Mesenchymal stem cell (in vitro differentiated cells and primary cell): ENCODE measurements around the gene FBXW8.

ENCODE experiments used
- DNase-seq: peaks from one replicate; pipeline ENCODE4 v3.0.0-alpha.2; 2013
- H2AFZ ChIP-seq: one replicate; pipeline ENCODE4 v1.6.1; 2013; ENCODE audit warnings: low read depth, mild to moderate bottlenecking, control low read depth, inconsistent platforms, low read length, moderate library complexity
- H2AK5ac ChIP-seq: 2 replicates; pipeline ENCODE4 v1.6.1; 2013; ENCODE audit warnings: low read length, moderate library complexity, mild to moderate bottlenecking, inconsistent platforms; ENCODE audit not compliant: severe bottlenecking
- H2BK120ac ChIP-seq: one replicate; pipeline ENCODE4 v1.6.1; 2013; ENCODE audit warnings: low read depth, mild to moderate bottlenecking, inconsistent platforms, low read length, moderate library complexity
- H2BK12ac ChIP-seq, 2 experiments: one replicate each; pipeline ENCODE4 v1.6.1; 2013; ENCODE audit warnings: inconsistent platforms in 2 of 2, low read length in 2 of 2, mild to moderate bottlenecking in 2 of 2, moderate library complexity in 2 of 2, control low read depth in 1 of 2
- H2BK15ac ChIP-seq: one replicate; pipeline ENCODE4 v1.6.1; 2013; ENCODE audit warnings: mild to moderate bottlenecking, low read depth, inconsistent platforms; ENCODE audit not compliant: poor library complexity, severe bottlenecking
- H2BK5ac ChIP-seq: 2 replicates; pipeline ENCODE4 v1.6.1; 2013; ENCODE audit warnings: low read depth, mild to moderate bottlenecking, low read length, control low read depth, inconsistent platforms; ENCODE audit not compliant: poor library complexity, severe bottlenecking
- H3K14ac ChIP-seq, 2 experiments: one replicate each; pipeline ENCODE4 v1.6.1; 2013; ENCODE audit warnings: inconsistent platforms in 2 of 2, low read length in 2 of 2, control low read depth in 1 of 2, mild to moderate bottlenecking in 1 of 2, moderate library complexity in 1 of 2
- H3K18ac ChIP-seq, 2 experiments: one replicate each; pipeline ENCODE4 v1.6.1; 2013; ENCODE audit warnings: inconsistent platforms in 2 of 2, low read length in 2 of 2, control low read depth in 1 of 2, low read depth in 1 of 2, mild to moderate bottlenecking in 1 of 2
- H3K23ac ChIP-seq, 2 experiments: one replicate each; pipeline ENCODE4 v1.6.1; 2013; ENCODE audit warnings: inconsistent platforms in 2 of 2, low read length in 2 of 2, mild to moderate bottlenecking in 2 of 2, moderate library complexity in 2 of 2, control low read depth in 1 of 2
- H3K27ac ChIP-seq: 2 replicates; pipeline ENCODE4 v1.5.1; 2013; ENCODE audit warnings: mild to moderate bottlenecking, moderate library complexity, low read length, control low read depth, inconsistent platforms; ENCODE audit not compliant: poor library complexity, severe bottlenecking
- H3K27me3 ChIP-seq, 2 experiments: 2 replicates each; pipeline versions ENCODE4 v1.6.1 to v1.7.0; 2013; ENCODE audit warnings: low read length in 2 of 2, mild to moderate bottlenecking in 2 of 2, moderate library complexity in 2 of 2, control low read depth in 1 of 2, inconsistent platforms in 1 of 2; ENCODE audit not compliant: control insufficient read depth in 1 of 2, insufficient read depth in 1 of 2
- H3K36me3 ChIP-seq, 2 experiments: 2 replicates each; pipeline versions ENCODE4 v1.6.1 to v1.7.0; 2013; ENCODE audit warnings: low read length in 2 of 2, control low read depth in 1 of 2, inconsistent platforms in 1 of 2, low read depth in 1 of 2, mild to moderate bottlenecking in 1 of 2; ENCODE audit not compliant: insufficient read depth in 2 of 2, control insufficient read depth in 1 of 2
- H3K4ac ChIP-seq, 2 experiments: one replicate each; pipeline ENCODE4 v1.6.1; 2013; ENCODE audit warnings: inconsistent platforms in 2 of 2, low read length in 2 of 2, mild to moderate bottlenecking in 2 of 2, moderate library complexity in 2 of 2, control low read depth in 1 of 2, low read depth in 1 of 2
- H3K4me1 ChIP-seq: 2 replicates; pipeline ENCODE4 v1.6.1; 2013; ENCODE audit warnings: low read depth, low read length, control low read depth; ENCODE audit not compliant: control insufficient read depth, insufficient read depth
- H3K4me2 ChIP-seq: 2 replicates; pipeline ENCODE4 v1.6.1; 2013; ENCODE audit warnings: low read length, mild to moderate bottlenecking, inconsistent platforms; ENCODE audit not compliant: poor library complexity, severe bottlenecking
- H3K4me3 ChIP-seq, 2 experiments: 2 replicates each; pipeline versions ENCODE4 v1.5.1 to v1.7.0; 2013; ENCODE audit warnings: low read length in 2 of 2, mild to moderate bottlenecking in 2 of 2, control low read depth in 1 of 2, low read depth in 1 of 2; ENCODE audit not compliant: insufficient read depth in 1 of 2
- H3K79me1 ChIP-seq: replicated peaks from 2 replicates; pipeline ENCODE4 v1.6.1; 2013; ENCODE audit warnings: mild to moderate bottlenecking, control low read depth, low read length, inconsistent platforms; ENCODE audit not compliant: poor library complexity, severe bottlenecking
- H3K9ac ChIP-seq: 2 replicates; pipeline ENCODE4 v1.7.0; 2013; ENCODE audit warnings: mild to moderate bottlenecking, low read length, moderate library complexity
- H3K9me3 ChIP-seq: 2 replicates; pipeline ENCODE4 v1.7.0; 2013; ENCODE audit warnings: mild to moderate bottlenecking, low read length; ENCODE audit not compliant: control insufficient read depth
- H4K8ac ChIP-seq: one replicate; pipeline ENCODE4 v1.6.1; 2013; ENCODE audit warnings: inconsistent platforms, mild to moderate bottlenecking, low read length, moderate library complexity
- H4K91ac ChIP-seq: one replicate; pipeline ENCODE4 v1.6.1; 2013; ENCODE audit warnings: mild to moderate bottlenecking, low read length, inconsistent platforms
- WGBS: methylation state at CpG from one replicate; pipeline ENCODE4 v1.1.7; 2013; ENCODE audit warnings: mixed read lengths; 5-methylcytosine and 5-hydroxymethylcytosine counted together

The FBXW8 gene

GRCh38 chr12:117046011-117046369 is 135.2 kb downstream of the FBXW8 start:
- Histone ChIP-seq H2BK12ac (no peak overlapping the region), H3K27me3 (peaks cover 22 to 59% of the 10 kb centered on the region in 2 experiments), H3K14ac (no peak overlapping the region), H3K36me3 (no peaks in the 10 kb centered on the region), H3K79me1 (no peaks in the 10 kb centered on the region), H3K27ac (no peak overlapping the region), H3K4me1 (peaks cover 17% of the 10 kb centered on the region), H4K8ac (no peak overlapping the region), H3K9me3 (no peaks in the 10 kb centered on the region), H3K4me3 (no peak overlapping the region), H4K91ac (no peak overlapping the region), H2AK5ac (no peak overlapping the region), H3K23ac (no peak overlapping the region), H3K4ac (no peak overlapping the region), H2BK15ac (no peak overlapping the region), H2BK5ac (no peak overlapping the region), H3K9ac (no peak overlapping the region), H2BK120ac (no peak overlapping the region), H3K18ac (no peak overlapping the region), H3K4me2 (no peak overlapping the region), H2AFZ (no peak overlapping the region)
- WGBS: 24% methylated on average over 6 of the region's 6 CpGs
- peak; percentile 53 for DNase-seq

- H3K4ac ChIP-seq: peak overlapping the region; percentile 13 to 29
- H3K4me3 ChIP-seq: no peak overlapping the region
- H2BK12ac ChIP-seq: peak overlapping the region; percentile 50 to 85
- 91% methylated on average over 25 of the region's 27 CpGs for WGBS
- no peaks in the 10 kb centered on the region for H3K9me3 ChIP-seq
- DNase-seq: no peak
- no peaks in the 10 kb centered on the region for H3K79me1 ChIP-seq
- no peak overlapping the region for H3K9ac ChIP-seq
- H4K8ac ChIP-seq: no peak overlapping the region
- no peaks in the 10 kb centered on the region for H3K36me3 ChIP-seq
- no peak overlapping the region for H3K4me2 ChIP-seq
- no peak overlapping the region for H2BK120ac ChIP-seq
- H2BK15ac ChIP-seq: no peak overlapping the region
- no peak overlapping the region for H2AK5ac ChIP-seq
- H4K91ac ChIP-seq: peak overlapping the region; percentile 35
- peak overlapping the region in 1 of 2 experiments; percentile 66 for H3K14ac ChIP-seq
- H2BK5ac ChIP-seq: no peak overlapping the region
- no peak overlapping the region for H2AFZ ChIP-seq
- peaks cover 23 to 63% of the 10 kb centered on the region in 2 experiments for H3K27me3 ChIP-seq
- no peak overlapping the region for H3K27ac ChIP-seq
- peaks cover 17% of the 10 kb centered on the region for H3K4me1 ChIP-seq
- peak overlapping the region in 1 of 2 experiments; percentile 44 for H3K18ac ChIP-seq
- H3K23ac ChIP-seq: no peak overlapping the region
Observed at GRCh38 chr12:117046425-117046824, 135.7 kb downstream of the FBXW8 start.

- Histone ChIP-seq H4K8ac (no peak overlapping the region), H3K14ac (no peak overlapping the region), H3K4me1 (peaks cover 17% of the 10 kb centered on the region), H3K27me3 (peaks cover 29 to 65% of the 10 kb centered on the region in 2 experiments), H3K4me2 (no peak overlapping the region), H3K36me3 (no peaks in the 10 kb centered on the region), H2BK12ac (peak overlapping the region; percentile 50 to 85), H2BK15ac (peak overlapping the region; percentile 92), H2BK5ac (no peak overlapping the region), H3K4me3 (no peak overlapping the region), H3K27ac (no peak overlapping the region), H2AFZ (no peak overlapping the region), H3K79me1 (no peaks in the 10 kb centered on the region), H3K23ac (no peak overlapping the region), H2AK5ac (no peak overlapping the region), H3K9me3 (no peaks in the 10 kb centered on the region), H3K9ac (no peak overlapping the region), H4K91ac (peak overlapping the region; percentile 22), H2BK120ac (no peak overlapping the region), H3K4ac (peak overlapping the region in 1 of 2 experiments; percentile 29), H3K18ac (peak overlapping the region; percentile 46 to 55)
- WGBS: 95% methylated on average over 20 of the region's 20 CpGs
- no peak for DNase-seq
Observed at GRCh38 chr12:117046861-117047530, 136.2 kb downstream of the FBXW8 start.

- H3K79me1 ChIP-seq: no peaks in the 10 kb centered on the region
Observed at GRCh38 chr12:117047810-117048584, 137.2 kb downstream of the FBXW8 start.

More at GRCh38 chr12:117047810-117048584, 137.2 kb downstream of the FBXW8 start:
- peak overlapping the region; percentile 27 for H2BK120ac ChIP-seq
- H3K4ac ChIP-seq: peak overlapping the region; percentile 47 to 61
- H2AFZ ChIP-seq: peak overlapping the region; percentile 66
- no peak overlapping the region for H3K4me3 ChIP-seq
- H3K14ac ChIP-seq: peak overlapping the region in 1 of 2 experiments; percentile 98
- H2BK12ac ChIP-seq: peak overlapping the region in 1 of 2 experiments; percentile 93
- peak overlapping the region; percentile 89 for H4K91ac ChIP-seq
- no peak overlapping the region for H2BK5ac ChIP-seq
- peaks cover 11% of the 10 kb centered on the region for H3K4me1 ChIP-seq
- H3K23ac ChIP-seq: peak overlapping the region in 1 of 2 experiments; percentile 14
- H3K27me3 ChIP-seq: peaks cover 35 to 75% of the 10 kb centered on the region in 2 experiments
- no peak overlapping the region for H2BK15ac ChIP-seq
- H3K9ac ChIP-seq: no peak overlapping the region
- H4K8ac ChIP-seq: peak overlapping the region; percentile 73
- 34% methylated on average over 14 of the region's 18 CpGs for WGBS
- no peaks in the 10 kb centered on the region for H3K36me3 ChIP-seq
- no peak overlapping the region for H2AK5ac ChIP-seq
- H3K9me3 ChIP-seq: no peaks in the 10 kb centered on the region
- H3K18ac ChIP-seq: peak overlapping the region; percentile 80 to 89
- peak; percentile 89 for DNase-seq
- no peak overlapping the region for H3K27ac ChIP-seq
- H3K4me2 ChIP-seq: peak overlapping the region; percentile 13
